Measurements from ENCODE around the gene QDPR. TPM values are rescaled to one million over a fixed set of nuclear protein-coding genes. Genes with fewer than 3 reads are reported as not detected.

Gene QDPR
- total and polyA plus RNA-seq, 9 of the 15 experiments (the other 6 are each of a cell fraction or from before 2014, with no cell fraction given): 5.7 to 29.7 (median 17.2) TPM

DNA sequence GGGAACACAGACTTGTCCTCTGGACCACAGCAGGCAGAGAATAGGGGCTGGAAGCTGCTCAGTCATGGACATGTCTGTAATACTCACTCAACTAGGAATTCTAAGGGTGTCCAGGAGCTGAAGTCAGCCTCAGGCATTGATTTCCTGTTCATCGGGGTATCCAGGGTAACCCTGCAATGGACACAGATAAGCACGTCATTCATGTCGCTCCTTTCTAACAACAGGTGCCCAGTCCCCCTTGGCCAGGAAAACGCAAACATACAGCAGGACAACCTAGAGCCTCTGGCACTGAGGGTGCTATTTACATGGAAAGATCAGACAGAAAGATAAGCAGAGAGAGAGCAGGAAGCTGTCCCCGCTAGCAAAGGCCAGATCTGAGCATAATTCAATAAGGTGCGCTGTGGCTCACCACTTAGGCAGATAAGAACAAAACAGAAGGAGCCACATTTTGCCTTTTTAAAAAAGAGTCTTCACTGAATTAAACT, 21.3 kb downstream of the QDPR start:
- in situ Hi-C loops (cut with MboI) (no loop called here), intact Hi-C loops (cut with micrococcal nuclease) (no loop called here)
- Histone ChIP-seq H3K4me2 (ENCODE audit: insufficient read depth, low read length) (no peak overlapping the region), H3K9ac (ENCODE audit: insufficient read depth in 1 of 2, low read depth in 2 of 2, low read length in 2 of 2) (no peak overlapping the region), H3K4me3 (no peak overlapping the region), H4K20me1 (replicated peaks; ENCODE audit: control insufficient read depth, insufficient read depth, low read length) (no peaks in the 10 kb centered on the region), H3K27ac (ENCODE audit: extremely low read depth, low read depth, low read length) (no peak overlapping the region), H3K4me1 (replicated peaks in 1 of 2; ENCODE audit: control insufficient read depth in 2 of 2, insufficient read depth in 2 of 2, low read length in 2 of 2) (peaks cover 8 to 16% of the 10 kb centered on the region in 2 experiments), H2AFZ (ENCODE audit: low read depth, low read length) (no peak overlapping the region), H3K9me1 (ENCODE audit: control insufficient read depth, insufficient read depth, low read length) (no peaks in the 10 kb centered on the region), H3K9me3 (replicated peaks; ENCODE audit: control insufficient read depth, insufficient read depth, low read depth, low read length) (no peaks in the 10 kb centered on the region), H3K27me3 (ENCODE audit: control insufficient read depth in 2 of 2, insufficient read depth in 2 of 2, low read length in 2 of 2) (no peaks in the 10 kb centered on the region; a peak in 1 of 5 replicates), H3K36me3 (ENCODE audit: control insufficient read depth, insufficient read depth, low read length) (peaks cover 85% of the 10 kb centered on the region), H3K79me2 (ENCODE audit: control insufficient read depth, insufficient read depth, low read length) (peaks cover 14% of the 10 kb centered on the region; the same call in 2 of the 3 replicates)
- no peak for FAIRE-seq
- WGBS (ENCODE audit: insufficient coverage, low coverage, missing lambda C conversion rate): 66% methylated on average over 6 of the region's 6 CpGs
- ChIA-PET CTCF (ENCODE audit: low intra/inter-chr PET ratio) (no interaction called here), POLR2A (interaction anchor here (1.0 kb wide), 1 partner anchor 20 kb away, joined by 3 read pairs; no protein-coding TSS in a partner anchor)
- TF ChIP-seq SMARCB1 (IDR thresholded peaks at IDR 0.05; ENCODE audit: insufficient read length, low read depth) (no peak), FOXA3 (CRISPR knock-in tag; conservative IDR thresholded peaks at IDR 0.05 in 1 of 2, IDR thresholded peaks at IDR 0.05 in 1 of 2) (peak in 1 of 2 experiments; percentile 80; a peak in 2 of 4 replicates)
- DNase-seq (ENCODE audit: extremely low read depth in 1 of 4, low spot score in 3 of 4): no peak
- no peak for ATAC-seq
- BruUV-seq (replicated peaks): no TSS peak

DNA sequence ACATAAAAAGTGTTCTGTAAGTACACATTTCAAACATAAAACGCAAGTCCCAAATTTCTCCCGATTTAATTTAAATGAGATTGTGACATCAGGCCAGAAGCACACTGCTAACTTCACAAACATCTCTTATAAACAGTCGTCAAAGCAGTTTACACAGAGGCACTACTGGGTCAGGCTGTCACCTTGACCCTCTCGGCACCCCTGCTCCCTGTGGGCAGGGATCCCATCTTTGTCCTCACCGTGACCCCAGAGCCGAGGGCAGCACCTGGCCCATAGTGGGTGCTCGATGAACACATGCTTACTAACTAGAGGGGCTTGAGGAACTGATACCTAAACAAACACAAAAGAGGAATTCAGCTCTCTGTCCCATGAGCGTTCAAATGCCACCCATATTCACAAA, 22.2 kb downstream of the QDPR start:
- Histone ChIP-seq H3K4me1 (replicated peaks in 1 of 2; ENCODE audit: control insufficient read depth in 2 of 2, insufficient read depth in 2 of 2, low read length in 2 of 2) (peaks cover 8 to 15% of the 10 kb centered on the region in 2 experiments), H3K27me3 (ENCODE audit: control insufficient read depth in 2 of 2, insufficient read depth in 2 of 2, low read length in 2 of 2) (no peaks in the 10 kb centered on the region; a peak in 1 of 5 replicates), H3K9me1 (ENCODE audit: control insufficient read depth, insufficient read depth, low read length) (no peaks in the 10 kb centered on the region), H3K4me3 (no peak overlapping the region), H3K4me2 (ENCODE audit: insufficient read depth, low read length) (no peak overlapping the region), H3K79me2 (ENCODE audit: control insufficient read depth, insufficient read depth, low read length) (peaks cover 14% of the 10 kb centered on the region; the same call in 2 of the 3 replicates), H4K20me1 (replicated peaks; ENCODE audit: control insufficient read depth, insufficient read depth, low read length) (no peaks in the 10 kb centered on the region), H3K9me3 (replicated peaks; ENCODE audit: control insufficient read depth, insufficient read depth, low read depth, low read length) (no peaks in the 10 kb centered on the region), H3K27ac (ENCODE audit: extremely low read depth, low read depth, low read length) (no peak overlapping the region), H3K36me3 (ENCODE audit: control insufficient read depth, insufficient read depth, low read length) (peaks cover 77% of the 10 kb centered on the region), H2AFZ (ENCODE audit: low read depth, low read length) (no peak overlapping the region), H3K9ac (ENCODE audit: insufficient read depth in 1 of 2, low read depth in 2 of 2, low read length in 2 of 2) (no peak overlapping the region)
- intact Hi-C loops (cut with micrococcal nuclease) (no loop called here), in situ Hi-C loops (cut with MboI) (no loop called here)
- no TSS peak for BruUV-seq (replicated peaks)
- 93% methylated on average over 8 of the region's 8 CpGs for WGBS (ENCODE audit: insufficient coverage, low coverage, missing lambda C conversion rate)
- FAIRE-seq: no peak
- no peak for ATAC-seq
- TF ChIP-seq ZFP36 (IDR thresholded peaks at IDR 0.05; ENCODE audit: low read depth, low read length, partially characterized antibody) (no peak), RBFOX2 (IDR thresholded peaks at IDR 0.05; ENCODE audit: low read depth, low read length) (no peak), ZZZ3 (IDR thresholded peaks at IDR 0.05) (no peak), ETV1 (tag; conservative IDR thresholded peaks at IDR 0.05; ENCODE audit: low read depth) (no peak), FOXA3 (CRISPR knock-in tag; conservative IDR thresholded peaks at IDR 0.05 in 1 of 2, IDR thresholded peaks at IDR 0.05 in 1 of 2) (no peak), RUNX1 (IDR thresholded peaks at IDR 0.05; ENCODE audit: low read depth) (no peak), GATAD2B (IDR thresholded peaks at IDR 0.05; ENCODE audit: borderline replicate concordance) (no peak), ELF2 (CRISPR knock-in tag; IDR thresholded peaks at IDR 0.05) (no peak), ZNF668 (CRISPR knock-in tag; IDR thresholded peaks at IDR 0.05) (no peak), CEBPB (tag; IDR thresholded peaks at IDR 0.05) (no peak), IFI16 (CRISPR knock-in tag; IDR thresholded peaks at IDR 0.05) (no peak), ZNF785 (CRISPR knock-in tag; IDR thresholded peaks at IDR 0.05) (no peak), ADNP (tag; IDR thresholded peaks at IDR 0.05) (no peak)
- TF ChIP-seq, protein P1, sequence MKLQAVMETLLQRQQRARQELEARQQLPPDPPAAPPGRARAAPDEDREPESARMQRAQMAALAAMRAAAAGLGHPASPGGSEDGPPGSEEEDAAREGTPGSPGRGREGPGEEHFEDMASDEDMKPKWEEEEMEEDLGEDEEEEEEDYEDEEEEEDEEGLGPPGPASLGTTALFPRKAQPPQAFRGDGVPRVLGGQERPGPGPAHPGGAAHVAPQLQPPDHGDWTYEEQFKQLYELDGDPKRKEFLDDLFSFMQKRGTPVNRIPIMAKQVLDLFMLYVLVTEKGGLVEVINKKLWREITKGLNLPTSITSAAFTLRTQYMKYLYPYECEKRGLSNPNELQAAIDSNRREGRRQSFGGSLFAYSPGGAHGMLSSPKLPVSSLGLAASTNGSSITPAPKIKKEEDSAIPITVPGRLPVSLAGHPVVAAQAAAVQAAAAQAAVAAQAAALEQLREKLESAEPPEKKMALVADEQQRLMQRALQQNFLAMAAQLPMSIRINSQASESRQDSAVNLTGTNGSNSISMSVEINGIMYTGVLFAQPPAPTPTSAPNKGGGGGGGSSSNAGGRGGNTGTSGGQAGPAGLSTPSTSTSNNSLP (IDR thresholded peaks at IDR 0.05; ENCODE audit: borderline replicate concordance, low read depth, low read length): no peak
- CTCF ChIA-PET (ENCODE audit: low intra/inter-chr PET ratio): no interaction called here
- POLR2A ChIA-PET: interaction anchor here (0.6 to 1.0 kb wide), 2 partner anchors 21 to 883 kb away, joined by 3 read pairs; no protein-coding TSS in a partner anchor
- DNase-seq (ENCODE audit: extremely low read depth in 1 of 4, low spot score in 3 of 4): no peak

Measured in K562 (cell line).